GM21825 (cell line): ENCODE data around the gene KCNAB3.

Experiments used
- ATAC-seq: cut with Tn5 transposase; IDR thresholded peaks from one replicate; pipeline ENCODE4 v1.9.1; 2021; ENCODE audit warnings: mild to moderate bottlenecking, moderate library complexity; ENCODE audit not compliant: unreplicated experiment

KCNAB3 gene

DNA sequence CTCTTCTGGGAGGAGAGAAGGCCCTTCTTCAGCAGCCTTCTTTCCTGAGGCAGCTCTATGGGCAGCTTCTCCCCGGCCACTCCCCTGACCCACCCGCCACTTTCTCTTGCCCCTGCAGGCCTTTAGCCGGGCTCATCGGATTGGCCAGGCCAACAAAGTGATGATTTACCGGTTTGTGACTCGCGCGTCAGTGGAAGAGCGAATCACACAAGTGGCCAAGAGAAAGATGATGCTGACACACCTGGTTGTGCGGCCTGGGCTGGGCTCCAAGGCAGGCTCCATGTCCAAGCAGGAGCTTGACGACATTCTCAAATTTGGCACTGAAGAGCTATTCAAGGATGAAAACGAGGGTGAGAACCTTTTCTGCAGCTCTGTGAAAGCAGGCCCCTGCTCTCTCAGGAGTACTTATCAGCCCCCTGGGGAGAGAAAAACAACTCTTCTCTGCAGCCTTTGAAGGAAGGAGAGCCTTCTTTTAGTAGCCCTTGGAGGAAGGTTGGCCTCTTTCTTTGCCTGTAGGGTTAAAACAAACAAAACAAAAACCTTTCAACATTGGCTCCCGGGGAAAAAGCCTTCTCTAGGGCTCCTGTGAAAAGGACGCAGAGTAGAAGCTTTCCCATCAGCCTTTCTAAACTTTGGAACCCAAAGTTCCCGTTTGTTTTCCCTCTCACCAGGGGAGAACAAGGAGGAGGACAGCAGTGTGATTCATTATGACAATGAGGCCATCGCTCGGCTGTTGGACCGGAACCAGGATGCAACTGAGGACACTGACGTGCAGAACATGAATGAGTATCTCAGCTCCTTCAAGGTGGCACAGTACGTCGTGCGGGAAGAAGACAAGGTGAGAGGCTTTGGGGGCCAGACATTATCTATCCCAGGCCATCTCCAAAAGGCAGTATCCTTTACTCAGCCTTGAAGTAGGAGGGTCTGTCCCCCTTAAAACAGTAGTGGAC lies 26.2 kb downstream of the KCNAB3 start:
- no peak for ATAC-seq

DNA sequence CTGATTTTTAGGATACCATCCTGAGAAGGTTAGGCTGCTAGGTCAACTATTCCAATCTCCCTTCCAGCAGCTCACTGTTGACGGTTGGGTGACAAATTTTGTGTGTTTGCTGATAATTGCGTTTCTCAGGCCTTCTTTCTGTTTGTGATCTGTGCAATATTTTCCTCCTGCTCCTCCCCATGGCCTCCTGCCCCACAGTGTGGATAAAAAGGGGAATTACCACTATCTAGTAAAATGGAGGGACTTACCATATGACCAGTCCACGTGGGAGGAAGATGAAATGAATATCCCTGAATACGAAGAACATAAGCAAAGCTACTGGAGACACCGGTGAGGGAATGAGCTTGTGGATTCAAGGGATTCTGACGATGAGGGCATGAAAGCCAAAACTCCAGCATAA lies 31.9 kb downstream of the KCNAB3 start:
- no peak for ATAC-seq

DNA sequence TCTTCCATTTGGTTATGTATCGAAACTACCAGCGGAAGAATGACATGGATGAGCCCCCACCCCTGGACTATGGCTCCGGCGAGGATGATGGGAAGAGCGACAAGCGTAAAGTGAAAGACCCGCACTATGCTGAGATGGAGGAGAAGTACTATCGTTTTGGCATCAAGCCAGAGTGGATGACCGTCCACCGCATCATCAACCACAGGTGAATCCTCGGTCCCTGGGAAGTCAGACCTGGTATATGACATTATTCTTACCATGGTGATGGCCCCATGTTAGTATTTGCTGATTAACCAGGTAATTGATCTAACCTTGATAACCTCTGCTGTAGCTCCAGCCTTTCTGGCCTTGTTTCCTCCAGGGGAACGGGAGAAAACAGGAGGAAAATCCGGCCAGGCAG lies 32.6 kb downstream of the KCNAB3 start:
- ATAC-seq: no peak

DNA sequence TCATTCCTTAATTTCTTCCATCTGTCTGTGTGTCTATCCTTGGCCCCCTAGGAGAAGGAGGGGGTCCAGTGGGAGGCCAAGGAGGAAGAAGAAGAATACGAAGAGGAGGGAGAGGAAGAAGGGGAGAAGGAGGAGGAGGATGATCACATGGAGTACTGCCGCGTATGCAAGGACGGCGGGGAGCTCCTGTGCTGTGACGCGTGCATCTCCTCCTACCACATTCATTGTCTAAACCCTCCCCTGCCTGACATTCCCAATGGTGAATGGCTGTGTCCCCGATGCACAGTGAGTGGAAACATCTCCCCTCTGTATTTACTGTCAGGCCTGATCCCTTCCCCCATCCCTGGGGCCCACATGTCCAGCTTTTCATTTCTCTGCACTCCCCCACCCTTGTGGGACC lies 34.8 kb downstream of the KCNAB3 start:
- no peak for ATAC-seq

DNA sequence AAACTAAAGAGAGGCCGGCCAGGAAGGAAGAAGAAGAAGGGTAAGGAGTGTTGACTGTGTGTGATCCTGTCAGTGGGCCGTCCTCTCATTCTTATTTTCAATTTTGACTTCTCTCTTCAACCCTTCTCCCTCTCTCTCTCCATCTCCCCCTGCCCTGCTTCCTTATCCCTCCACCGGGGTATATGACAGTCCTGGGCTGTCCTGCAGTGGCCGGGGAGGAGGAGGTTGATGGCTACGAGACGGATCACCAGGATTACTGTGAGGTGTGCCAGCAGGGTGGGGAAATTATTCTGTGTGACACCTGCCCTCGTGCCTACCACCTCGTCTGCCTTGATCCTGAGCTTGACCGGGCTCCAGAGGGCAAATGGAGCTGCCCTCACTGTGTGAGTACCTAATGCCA lies 35.4 kb downstream of the KCNAB3 start:
- ATAC-seq: no peak

DNA sequence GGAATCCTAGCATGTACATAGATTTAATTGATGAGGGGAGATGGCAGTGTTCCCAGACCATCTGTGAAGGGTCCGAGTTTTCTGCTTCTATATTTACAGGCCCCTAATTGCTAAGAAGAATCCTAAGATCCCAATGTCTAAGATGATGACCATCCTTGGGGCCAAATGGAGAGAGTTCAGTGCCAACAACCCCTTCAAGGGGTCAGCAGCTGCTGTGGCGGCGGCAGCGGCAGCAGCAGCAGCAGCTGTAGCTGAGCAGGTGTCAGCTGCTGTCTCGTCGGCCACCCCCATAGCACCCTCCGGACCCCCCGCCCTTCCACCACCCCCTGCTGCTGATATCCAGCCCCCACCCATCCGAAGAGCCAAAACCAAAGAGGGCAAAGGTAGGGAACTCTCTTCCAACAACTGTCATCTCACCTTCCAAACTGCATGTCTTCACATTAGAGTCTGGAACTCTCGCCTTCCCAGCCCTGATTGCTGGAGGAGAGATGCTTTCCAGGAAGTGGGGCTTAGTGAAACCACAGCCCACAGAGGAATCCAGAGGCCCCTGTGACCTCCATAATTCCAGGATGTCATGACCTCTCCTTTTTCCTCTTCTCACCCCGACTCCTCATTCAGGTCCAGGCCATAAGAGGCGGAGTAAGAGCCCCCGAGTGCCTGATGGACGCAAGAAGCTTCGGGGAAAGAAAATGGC lies 36.3 kb downstream of the KCNAB3 start:
- ATAC-seq: no peak

DNA sequence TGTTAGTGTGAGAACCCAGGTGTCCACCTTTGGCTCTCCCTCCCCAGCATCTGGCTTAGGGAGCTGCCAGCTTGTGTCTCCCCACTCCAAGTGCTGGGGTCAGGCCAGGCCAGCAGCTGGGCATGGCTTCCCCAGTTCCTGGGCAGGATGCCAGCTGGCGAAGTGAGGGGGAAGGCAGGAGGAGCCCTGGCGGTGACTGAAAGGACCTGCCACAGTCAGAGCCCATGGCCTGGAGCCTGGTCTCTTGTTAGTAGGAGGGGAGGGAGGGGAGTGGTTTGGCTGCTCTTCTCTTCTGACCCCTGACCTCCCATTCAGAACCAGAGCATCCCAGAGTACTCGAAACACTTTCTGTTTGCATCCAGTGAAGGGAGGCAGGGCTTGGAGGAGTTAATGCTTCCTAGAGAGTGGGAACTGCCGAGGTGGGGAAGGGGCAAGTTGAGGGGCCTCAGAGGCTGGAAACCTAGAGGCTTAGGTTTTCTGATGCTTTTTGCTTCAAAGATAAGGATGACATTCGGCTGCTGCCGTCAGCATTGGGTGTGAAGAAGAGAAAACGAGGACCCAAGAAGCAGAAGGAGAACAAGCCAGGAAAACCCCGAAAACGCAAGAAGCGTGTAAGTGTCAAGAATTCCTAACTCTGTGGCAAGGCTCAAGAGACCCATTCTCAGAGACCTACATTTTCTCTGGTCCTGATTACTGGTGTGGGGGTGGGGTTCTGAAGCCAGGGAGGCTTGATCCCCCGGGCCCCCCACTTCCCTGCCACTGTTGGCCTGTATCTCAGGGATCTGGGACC lies 40.3 kb downstream of the KCNAB3 start:
- no peak for ATAC-seq

DNA sequence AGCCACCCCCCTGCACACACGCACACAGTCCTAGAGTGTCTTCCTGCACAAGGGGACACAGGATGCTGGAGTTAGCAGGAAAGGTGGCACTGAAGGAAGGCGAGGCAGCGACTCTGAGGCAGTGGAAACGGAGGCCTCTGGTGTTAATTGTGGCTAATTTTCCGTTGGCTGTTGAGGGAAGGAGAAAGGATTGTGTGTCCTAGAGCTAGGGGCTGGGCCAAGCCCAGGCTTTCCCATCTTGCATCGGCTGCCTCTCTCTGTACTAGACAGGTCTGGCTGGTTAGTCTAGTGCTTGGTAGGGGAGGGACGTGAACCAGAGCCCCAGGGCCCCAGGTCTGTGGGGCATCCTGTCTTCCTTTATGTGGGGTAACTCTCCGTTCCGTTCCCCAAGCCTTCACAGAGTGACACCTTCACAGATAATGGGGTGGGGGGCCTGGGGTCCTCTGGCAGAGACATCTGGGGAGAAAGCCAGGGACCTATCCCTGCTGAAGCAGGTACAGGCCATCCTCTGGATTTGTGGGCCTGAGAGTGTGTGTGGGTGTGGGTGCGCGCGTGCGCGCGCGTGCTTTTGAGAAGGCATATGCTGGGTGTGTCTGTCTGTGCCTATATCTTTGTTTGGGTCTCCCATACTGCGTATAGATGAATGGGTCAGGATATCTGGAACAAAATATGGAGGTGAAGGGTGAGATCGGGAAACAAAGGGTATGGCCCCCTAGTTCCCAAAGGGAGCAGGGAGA lies 41.3 kb downstream of the KCNAB3 start, which contains the start of gene CHD3:
CHD3 (plus strand) TSS at position 606 of the 737 bp plus-strand sequence. CDS start 212 bp downstream, outside the sequence.
- ATAC-seq: no peak

DNA sequence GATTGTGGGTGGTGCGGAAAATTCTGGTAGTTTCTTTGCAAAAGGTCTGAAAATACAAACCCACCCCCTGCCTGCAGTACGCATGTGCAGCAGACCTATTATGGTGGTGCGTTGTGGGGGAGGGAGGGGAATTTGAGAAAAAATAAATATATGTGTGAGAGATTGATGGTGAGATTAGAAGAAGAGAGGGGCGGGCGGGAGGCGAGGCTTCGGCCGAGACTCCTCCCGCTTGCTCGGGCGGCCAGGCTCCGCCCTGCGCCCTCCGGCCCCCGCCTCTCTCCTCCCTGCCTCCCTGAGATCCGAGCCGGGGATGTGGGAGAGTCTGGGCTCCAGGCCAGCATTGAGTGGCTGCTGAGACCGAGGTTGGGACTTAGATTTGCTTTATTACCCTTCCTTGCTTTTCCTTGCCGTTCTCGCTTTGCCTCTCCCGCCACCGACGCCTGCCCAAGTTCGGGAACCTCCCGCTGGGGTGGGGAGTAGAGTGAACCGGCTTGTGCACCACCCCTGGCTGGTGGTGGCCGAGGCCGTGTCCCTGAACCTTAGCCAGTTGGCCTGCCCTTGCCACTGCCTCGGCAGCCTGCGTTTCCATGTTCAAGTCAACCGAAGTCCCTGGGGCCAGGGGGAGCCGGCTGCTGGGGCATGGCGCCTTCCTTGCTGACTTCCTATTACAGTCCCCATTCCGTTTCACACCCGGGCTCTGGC lies 42.0 kb downstream of the KCNAB3 start:
- ATAC-seq: peak; percentile 39

DNA sequence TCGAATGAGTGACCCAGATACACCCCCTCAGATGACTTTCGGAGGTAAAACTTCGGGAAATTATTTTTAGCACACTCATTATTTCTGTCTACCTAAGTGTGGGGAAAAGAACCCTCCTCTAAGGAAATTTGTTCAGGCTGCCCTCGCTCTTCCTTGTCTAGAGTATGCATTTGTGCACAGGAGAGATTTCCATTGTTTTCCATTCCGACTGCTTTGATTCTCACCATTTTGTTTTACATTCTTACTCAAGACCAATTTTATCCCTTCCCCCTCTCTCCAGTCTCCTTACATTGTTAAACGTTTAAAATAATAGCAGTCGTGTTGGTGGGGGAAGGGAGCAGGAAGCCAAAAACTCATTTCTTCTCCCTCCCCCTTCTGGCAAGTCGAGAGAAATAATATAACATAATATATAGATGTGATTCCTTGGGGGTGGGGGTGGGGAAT lies 42.6 kb downstream of the KCNAB3 start:
- no peak for ATAC-seq

DNA sequence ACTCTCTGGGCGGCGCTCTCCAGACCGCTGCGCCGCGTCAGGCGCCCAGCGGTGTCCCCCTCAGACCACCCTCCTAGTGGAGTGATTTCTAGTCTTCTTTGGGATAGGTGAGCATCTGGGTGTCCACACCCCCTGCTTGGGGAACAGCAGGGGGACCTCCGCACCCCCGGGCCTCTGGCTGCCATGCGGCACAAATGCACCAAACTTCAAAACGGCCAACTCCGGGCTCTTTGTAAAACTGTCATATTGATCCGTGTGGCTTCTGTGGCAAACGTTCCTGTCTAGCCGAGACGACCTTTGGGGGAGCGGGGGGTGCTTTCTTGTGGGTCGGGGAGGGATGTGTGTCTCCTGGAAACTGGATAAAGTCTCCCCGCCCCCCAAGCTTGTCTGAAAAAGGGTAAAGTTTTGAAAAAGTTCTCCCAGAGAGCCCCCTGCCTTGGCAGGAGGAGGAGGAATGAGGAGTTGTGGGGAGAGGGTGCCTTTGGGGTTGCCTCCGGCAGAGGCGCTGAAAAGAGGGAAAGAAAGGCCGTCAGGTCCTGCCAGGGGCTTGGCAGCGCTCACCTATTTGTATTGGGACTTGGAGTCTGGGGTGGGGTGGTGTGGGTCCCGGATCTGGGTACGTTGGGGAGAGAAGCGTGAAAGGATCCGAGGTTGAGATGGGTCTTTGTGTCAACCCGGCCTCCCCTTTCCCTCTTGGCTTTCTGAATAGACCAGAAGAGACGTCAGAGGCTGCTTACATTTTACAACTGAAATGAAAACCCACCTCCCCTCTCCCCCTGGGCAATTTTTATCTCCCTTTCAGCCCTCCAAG lies 43.2 kb downstream of the KCNAB3 start:
- ATAC-seq: peak; percentile 3

DNA sequence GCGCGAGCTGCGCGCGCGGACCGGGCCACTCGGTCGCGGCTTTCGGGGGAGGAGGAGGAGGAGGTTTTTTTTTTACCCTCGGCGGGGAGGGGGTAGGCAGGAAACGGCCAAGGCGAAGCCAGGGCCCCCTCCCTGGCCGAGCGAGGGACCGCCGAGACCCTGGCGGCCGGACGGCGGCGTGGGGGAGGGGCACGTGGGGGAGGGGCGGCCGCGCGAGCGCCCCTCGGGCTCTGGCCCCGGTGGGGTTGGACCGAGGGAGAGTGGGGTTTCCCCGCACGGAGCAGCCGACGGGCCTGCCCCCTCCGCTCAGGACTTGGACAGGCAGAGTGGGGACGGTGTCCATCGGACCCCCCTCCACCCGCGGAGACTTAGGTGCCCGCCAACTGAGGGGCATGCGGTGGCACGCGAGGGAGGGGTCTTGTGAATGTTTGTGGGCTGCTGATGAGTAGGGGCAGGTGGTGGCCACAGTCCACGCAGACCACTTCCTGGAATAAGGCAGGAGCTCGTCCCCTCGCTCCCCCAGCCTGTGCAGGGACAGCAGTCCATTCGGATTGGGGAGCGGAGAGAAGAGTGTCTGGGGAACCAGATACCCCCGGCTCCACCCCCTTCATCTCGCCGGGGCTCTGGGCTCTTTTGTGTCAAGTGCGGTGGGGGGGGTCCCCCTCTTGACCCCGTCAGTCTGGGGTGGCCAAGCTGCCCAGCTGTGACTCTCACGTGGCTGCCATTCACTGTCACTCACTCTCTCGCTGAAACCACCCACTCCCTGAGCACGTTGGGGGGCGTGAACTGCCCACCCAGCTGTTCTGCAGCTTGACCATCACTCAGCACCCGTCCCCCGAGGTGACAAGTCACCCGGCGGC lies 44.1 kb downstream of the KCNAB3 start:
- peak; percentile 31 for ATAC-seq

DNA sequence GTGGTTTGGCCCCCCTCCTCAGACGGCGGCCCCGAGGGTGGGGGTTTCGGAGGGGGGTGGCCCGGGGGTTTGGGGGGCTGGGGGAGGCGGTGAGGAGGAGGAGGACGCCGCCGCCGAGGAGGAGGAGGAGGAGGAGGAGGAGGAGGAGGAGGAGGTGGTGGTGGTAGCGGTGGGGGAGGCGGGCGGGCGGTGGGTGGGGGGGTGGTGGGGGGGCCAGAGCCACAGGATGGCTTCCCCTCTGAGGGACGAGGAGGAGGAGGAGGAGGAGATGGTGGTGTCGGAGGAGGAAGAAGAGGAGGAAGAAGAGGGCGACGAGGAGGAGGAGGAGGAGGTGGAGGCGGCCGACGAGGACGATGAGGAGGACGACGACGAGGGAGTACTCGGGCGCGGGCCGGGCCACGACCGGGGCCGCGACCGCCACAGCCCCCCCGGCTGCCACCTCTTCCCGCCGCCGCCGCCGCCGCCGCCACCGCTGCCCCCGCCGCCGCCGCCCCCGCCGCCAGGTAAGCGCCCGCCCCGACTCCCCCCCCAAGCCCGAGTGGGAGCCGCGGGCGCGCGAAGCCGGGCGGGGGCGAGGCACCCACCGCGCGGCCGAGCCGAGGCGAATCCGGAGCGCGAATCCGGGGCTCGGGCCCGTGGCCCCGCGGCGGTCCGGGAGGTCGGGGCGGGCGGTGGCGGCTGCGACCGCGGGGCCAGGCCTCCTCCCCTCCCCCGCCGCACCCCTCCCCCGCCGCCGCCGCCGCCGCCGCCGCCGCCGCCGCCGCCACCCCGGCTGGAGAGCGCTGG lies 44.9 kb downstream of the KCNAB3 start:
- ATAC-seq: no peak

DNA sequence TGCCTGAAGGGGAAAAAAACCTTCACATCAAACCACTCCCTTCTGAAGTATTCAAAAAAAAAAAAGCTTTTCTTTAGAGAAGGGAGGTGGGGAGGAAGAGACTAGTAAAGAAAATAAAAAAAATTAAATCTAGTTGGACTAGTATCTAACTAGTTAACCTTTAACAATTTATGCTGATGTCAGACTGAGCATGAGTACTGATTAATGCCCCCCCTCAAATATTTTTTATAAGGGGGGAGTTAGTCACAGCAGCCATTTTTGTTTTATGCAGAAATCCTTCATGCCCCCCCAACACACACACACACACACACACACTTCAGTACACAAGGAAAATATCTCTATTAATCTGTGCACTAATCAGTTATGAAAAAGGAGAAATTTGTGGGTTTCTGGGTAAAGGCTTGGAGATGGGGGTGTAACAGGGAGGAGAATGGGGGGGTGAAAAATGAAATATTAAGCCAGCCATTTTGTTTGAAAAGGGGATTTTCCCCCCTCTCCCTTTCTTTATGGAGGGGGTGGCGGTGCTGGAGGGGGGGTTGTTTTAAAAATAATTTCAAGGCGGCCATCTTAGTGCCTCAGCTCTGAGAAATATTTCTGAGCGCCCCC lies 45.8 kb downstream of the KCNAB3 start:
- ATAC-seq: no peak

DNA sequence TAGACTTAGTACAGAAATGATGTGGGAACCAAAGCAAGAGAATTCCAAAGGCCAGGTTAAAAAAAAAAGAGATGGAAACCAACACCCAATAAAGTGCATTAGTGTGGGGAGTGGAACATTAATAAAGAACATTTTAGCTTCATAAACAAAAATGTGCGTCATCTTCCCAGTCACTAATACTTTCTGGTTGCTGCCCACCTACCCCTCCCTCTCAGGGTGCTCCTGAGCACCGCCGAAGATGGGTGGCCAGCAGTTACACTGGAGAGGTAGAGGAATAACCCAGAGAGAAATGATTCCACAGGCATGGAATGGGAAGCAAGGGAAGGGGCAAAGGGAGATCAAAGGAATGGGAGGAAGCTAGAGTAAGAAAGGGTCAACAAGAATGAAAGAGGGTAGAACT lies 47.0 kb downstream of the KCNAB3 start:
- ATAC-seq: no peak

DNA sequence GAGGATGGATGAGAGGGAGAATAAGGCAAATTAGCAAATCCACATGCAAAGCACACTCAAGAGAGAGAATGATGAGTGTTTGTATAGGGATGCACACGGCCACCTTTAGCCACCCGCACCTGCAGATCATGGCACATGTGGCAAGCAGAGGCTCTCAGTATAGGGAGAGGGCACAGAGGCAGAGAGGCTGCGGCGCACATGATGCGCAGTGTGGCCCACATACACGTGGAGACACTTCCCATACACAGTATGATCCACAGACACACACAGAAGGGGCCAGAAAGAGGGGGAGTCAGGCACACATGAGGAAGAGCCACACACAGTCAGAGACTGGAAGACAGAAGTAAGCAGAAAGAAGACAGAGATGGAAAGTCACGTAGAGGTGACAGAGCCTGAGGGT lies 47.6 kb downstream of the KCNAB3 start:
- ATAC-seq: no peak
